Activated naive CD4-positive, alpha-beta T cell treated with anti-CD3 and anti-CD28 coated beads for 36 hours (primary cell): Measurements from ENCODE around the gene IFITM1. TPM values are rescaled to one million over a fixed set of nuclear protein-coding genes. Genes with fewer than 3 reads are reported as not detected.
"Not testable (repeated sequence)": the region's sequence is repeated elsewhere in the genome, so short reads cannot be mapped to it uniquely, and the experiment has no call there.

Source experiments
- CTCF ChIA-PET: fragments of 350-600 bp; sonication (Branson Sonifier 250); formaldehyde crosslinking; loops from one replicate; lab custom pipeline; 2021; ENCODE audit warnings: antibody characterized with exemption; lab: Charles Lee
- DNase-seq: peaks from one replicate; pipeline ENCODE4 v3.0.0-alpha.2; 2020
- H3K27ac Mint-ChIP-seq: one replicate; pipeline ENCODE4 v1.8.0; 2021; ENCODE audit warnings: mild to moderate bottlenecking, mixed read lengths
- H3K27me3 Mint-ChIP-seq: one replicate; pipeline ENCODE4 v1.8.0; 2021; ENCODE audit warnings: low read depth, mixed read lengths
- H3K36me3 Mint-ChIP-seq: one replicate; pipeline ENCODE4 v1.8.0; 2021; ENCODE audit warnings: low read depth, mixed read lengths
- H3K4me1 Mint-ChIP-seq: one replicate; pipeline ENCODE4 v1.8.0; 2021; ENCODE audit warnings: low read depth, mixed read lengths
- H3K4me3 Mint-ChIP-seq: one replicate; pipeline ENCODE4 v1.8.0; 2021; ENCODE audit warnings: mild to moderate bottlenecking, moderate library complexity, mixed read lengths
- H3K9me3 Mint-ChIP-seq: one replicate; pipeline ENCODE4 v1.8.0; 2021; ENCODE audit warnings: mixed read lengths
- intact Hi-C: fragments of 100-400 bp; cut with micrococcal nuclease; formaldehyde crosslinking; loops from one replicate; pipeline ENCODE4 v1.15.1; 2023
- total RNA-seq, 2 experiments: library from RNA; stranded (reverse); gene quantifications; one replicate each; pipeline ENCODE4 v1.2.3, GENCODE V29; 2021

The IFITM1 gene
- total RNA-seq, 2 experiments from 2014 or later, result 359 to 378 TPM

DNA sequence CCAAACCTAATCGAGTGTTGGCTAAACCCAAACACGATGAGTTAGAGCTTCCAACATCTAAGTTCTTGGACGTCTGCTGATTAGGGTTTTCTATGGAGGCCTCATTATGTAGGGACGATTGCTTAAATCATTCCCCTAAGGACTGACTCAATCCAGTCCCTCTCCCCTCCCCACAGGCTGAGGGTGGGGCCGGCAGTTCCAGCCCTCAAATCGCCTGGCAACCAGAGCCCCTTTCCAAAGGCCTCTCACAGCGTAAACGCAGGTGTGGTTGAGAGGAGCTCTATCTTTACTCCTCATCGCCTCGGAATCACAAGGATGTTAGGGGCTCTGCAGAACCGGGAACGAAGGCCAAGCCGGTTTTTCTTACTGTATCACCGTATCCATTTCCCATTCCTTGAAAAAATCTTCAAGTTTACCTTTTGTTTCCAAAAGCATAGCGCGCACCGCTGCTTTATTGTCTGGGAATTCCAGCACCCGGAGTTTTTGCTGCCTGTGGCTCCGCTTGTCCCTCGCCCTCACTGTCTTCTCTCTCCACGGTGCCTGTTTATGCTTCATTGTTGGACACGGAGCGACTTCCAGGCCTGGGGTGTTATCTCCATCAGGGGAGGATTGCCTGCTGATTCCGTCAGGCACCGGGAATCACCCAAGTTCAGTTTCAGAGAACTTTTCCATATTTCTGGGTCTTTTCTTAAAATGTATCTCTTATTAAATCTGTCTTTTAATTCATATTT lies 20.6 kb downstream of the IFITM1 start:
- intact Hi-C loops, result no loop called here
- no peaks in the 10 kb centered on the region for H3K27me3 Mint-ChIP-seq
- no peak for DNase-seq
- peaks cover 45% of the 10 kb centered on the region for H3K4me1 Mint-ChIP-seq
- CTCF ChIA-PET, result interaction anchor here (0.8 kb wide), 1 partner anchor 30 kb away, joined by 3 read pairs; no protein-coding TSS in a partner anchor
- H3K27ac Mint-ChIP-seq, result no peak overlapping the region
- H3K9me3 Mint-ChIP-seq, result no peaks in the 10 kb centered on the region
- no peaks in the 10 kb centered on the region for H3K36me3 Mint-ChIP-seq
- H3K4me3 Mint-ChIP-seq, result no peak overlapping the region

DNA sequence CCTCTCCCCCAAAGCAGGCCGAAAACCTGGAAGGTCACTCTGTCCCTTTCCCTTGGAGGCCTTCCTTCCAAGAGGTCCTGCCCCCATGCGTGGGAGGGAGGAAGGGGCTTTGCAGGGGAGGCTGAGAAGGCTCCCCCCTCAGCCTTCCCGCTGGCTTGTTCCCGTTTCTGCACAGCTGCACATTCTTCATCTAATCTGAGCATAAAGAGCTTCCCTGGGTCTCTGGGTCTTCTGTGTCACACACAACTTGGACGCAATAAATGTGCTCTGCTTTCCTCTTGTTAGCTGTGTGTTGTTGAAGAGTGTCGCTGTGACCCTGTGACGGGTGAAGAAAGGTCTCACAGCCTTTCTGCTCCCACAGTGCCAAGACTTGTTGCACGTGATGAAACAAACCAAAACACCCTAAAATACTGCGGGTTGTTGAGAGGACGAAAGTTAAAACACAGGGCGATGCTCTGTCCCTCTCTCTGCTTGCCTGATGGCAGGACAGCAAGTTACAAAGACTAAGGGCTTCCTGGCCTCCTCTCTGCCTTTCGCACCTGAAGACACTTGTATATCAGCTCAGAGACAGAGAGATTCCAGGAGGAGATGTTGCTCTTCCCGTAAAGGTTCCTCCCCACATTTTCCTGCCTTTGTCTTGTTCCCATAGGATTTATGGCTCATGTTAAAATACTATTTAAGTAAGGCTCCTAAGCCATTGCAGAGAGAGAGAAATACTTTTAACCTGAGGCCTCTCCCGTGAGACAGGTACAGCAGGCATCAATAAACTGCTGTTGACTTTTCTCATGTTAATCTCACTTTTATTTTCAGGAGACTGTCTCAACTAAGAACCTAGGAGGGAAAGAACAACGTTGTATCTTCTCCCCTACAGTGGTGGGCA lies 22.2 kb downstream of the IFITM1 start:
- H3K9me3 Mint-ChIP-seq, result no peaks in the 10 kb centered on the region
- H3K27me3 Mint-ChIP-seq, result no peaks in the 10 kb centered on the region
- no peak overlapping the region for H3K27ac Mint-ChIP-seq
- H3K4me1 Mint-ChIP-seq, result peaks cover 38% of the 10 kb centered on the region
- H3K36me3 Mint-ChIP-seq, result no peaks in the 10 kb centered on the region
- no peak for DNase-seq
- intact Hi-C loops, result loop anchor here (2.0 kb wide), 1 partner anchor 19 kb away; no protein-coding TSS in a partner anchor
- CTCF ChIA-PET, result interaction anchor here (1.4 kb wide), 1 partner anchor 10 kb away, joined by 4 read pairs; no protein-coding TSS in a partner anchor
- H3K4me3 Mint-ChIP-seq, result no peak overlapping the region

DNA sequence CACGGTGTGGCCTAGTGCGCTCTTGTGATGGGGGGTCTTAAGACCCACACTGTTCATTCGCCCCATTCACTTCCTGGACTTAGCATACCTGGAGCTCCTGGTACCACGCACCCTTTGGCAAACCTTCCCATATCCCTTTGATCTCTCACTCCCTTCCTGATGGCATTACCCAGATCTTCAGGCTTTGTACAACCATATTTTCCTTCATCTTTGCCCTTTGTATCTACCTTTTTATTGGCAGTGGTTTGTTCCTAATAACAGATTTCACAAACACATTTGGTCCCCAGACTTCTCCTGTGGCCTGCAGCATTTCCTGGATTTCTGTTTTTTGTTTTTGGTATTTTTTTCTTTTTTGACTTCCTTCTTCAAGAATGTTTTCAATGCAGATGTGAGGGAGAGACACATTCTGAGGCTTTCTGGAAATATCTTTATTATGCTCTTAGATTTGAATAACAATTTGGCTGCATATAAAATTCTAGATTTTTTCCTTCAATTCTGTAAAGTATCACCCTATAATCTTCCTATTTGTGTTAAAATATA lies 22.9 kb downstream of the IFITM1 start:
- CTCF ChIA-PET, result interaction anchor here (1.4 kb wide), 1 partner anchor 11 kb away, joined by 4 read pairs; no protein-coding TSS in a partner anchor
- DNase-seq, result no peak
- no peaks in the 10 kb centered on the region for H3K9me3 Mint-ChIP-seq
- H3K27ac Mint-ChIP-seq, result no peak overlapping the region
- no peaks in the 10 kb centered on the region for H3K36me3 Mint-ChIP-seq
- H3K27me3 Mint-ChIP-seq, result no peaks in the 10 kb centered on the region
- intact Hi-C loops, result loop anchor here (2.0 kb wide), 1 partner anchor 18 kb away; no protein-coding TSS in a partner anchor
- H3K4me1 Mint-ChIP-seq, result peaks cover 37% of the 10 kb centered on the region
- H3K4me3 Mint-ChIP-seq, result no peak overlapping the region

DNA sequence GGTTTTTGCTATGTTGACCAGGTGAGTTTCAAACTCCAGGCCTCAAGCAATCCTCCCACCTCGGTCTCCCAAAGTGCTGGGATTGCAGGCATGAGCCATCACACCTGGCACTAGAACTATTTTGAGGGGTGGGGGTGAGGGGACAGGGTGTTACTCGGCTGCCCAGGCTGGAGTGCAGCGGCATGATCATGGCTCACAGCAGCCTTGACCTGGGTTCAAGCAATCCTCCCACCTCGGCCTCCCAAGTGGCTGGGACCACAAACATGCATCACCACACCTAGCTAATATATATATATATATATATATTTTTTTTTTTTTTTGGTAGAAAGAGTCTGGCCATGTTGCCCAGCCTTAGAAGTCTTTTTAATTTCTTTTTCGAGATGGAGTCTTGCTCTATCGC lies 23.9 kb downstream of the IFITM1 start:
- intact Hi-C loops, result loop anchor here (2.0 kb wide), 1 partner anchor 17 kb away; no protein-coding TSS in a partner anchor
- peaks cover 36% of the 10 kb centered on the region for H3K4me1 Mint-ChIP-seq
- CTCF ChIA-PET, result no interaction called here
- no peak for DNase-seq
- H3K4me3 Mint-ChIP-seq, result no peak overlapping the region
- H3K27me3 Mint-ChIP-seq, result no peaks in the 10 kb centered on the region
- no peak overlapping the region for H3K27ac Mint-ChIP-seq
- H3K36me3 Mint-ChIP-seq, result no peaks in the 10 kb centered on the region
- H3K9me3 Mint-ChIP-seq, result no peaks in the 10 kb centered on the region

DNA sequence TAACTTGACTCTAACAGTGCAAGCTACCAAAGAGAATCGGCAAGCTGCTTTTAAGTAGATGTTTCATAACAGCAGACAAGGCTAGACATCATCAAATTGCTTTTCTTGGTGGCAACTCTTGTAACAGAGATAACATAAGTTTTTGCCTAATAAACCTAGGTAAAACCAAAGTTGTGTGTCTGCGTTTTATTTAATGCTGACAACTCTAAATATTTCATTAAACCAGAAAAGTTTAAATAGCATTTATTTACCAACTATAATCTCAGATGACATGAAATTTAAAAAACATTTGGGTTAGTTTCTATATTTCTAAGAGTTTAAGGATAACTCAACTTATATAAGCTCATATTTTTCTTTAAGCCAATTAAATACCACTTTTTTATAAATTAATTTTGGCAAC lies 26.1 kb downstream of the IFITM1 start:
- DNase-seq, result no peak
- Mint-ChIP-seq H3K9me3 (no peaks in the 10 kb centered on the region), H3K4me1 (peaks cover 35% of the 10 kb centered on the region), H3K27ac (no peak overlapping the region), H3K27me3 (no peaks in the 10 kb centered on the region), H3K36me3 (no peaks in the 10 kb centered on the region), H3K4me3 (no peak overlapping the region)
- CTCF ChIA-PET, result interaction anchor here (0.9 to 1.8 kb wide), 6 partner anchors 13 to 34 kb away, joined by 4 to 6 read pairs (median 4); partner anchors contain the start of gene IFITM2
- intact Hi-C loops, result no loop called here

DNA sequence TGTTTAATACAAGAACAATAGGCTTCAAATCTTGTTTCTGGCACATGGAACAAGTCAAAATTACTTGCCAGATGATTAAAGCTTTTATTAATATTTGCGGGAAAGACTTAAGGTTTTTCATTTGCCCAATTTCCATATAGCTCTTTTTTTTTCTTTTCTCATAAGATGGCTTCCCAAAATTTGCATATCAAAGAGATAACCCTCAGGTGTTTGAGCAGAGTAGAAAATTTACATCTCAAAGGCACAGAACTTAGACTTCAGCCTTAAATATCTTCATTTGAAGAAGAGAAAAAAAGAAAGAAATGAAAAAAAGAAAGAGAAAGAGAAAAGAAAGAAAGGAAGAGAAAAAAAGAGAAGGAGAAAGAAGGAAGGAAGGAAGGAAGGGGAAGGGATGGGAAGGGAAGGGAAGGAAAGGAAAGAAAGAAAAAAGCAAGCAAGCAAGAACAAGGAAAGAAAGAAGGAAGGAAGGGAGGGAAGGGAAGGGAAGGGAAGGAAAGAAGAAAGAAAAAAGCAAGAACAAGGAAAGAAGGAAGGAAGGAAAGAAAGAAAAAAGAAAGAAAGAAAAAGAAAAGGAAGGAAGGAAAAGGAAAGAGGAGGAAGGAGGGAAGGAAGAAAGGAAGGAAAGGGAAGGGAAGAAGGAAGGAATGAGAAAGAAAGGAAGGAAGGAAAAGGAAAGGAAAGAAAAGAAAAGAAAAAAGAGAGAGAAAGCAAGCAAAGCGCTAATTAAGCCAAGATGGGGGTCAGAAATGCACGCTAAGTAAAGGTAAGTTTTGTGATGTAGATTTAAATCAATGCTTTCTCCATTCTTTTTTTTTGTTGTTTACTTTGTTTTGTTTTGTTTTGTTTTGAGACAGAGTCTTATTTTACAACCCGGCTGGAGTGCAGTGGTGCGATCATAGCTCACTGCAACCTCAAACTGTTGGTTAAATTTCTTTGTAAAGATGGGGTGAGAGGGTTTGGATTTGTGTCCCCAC lies 27.0 kb downstream of the IFITM1 start:
- H3K4me1 Mint-ChIP-seq, result peaks cover 30% of the 10 kb centered on the region
- H3K9me3 Mint-ChIP-seq, result no peaks in the 10 kb centered on the region
- DNase-seq, result no peak
- H3K27me3 Mint-ChIP-seq, result no peaks in the 10 kb centered on the region
- H3K36me3 Mint-ChIP-seq, result no peaks in the 10 kb centered on the region
- intact Hi-C loops, result no loop called here
- CTCF ChIA-PET, result interaction anchor here (0.9 to 1.8 kb wide), 4 partner anchors 14 to 35 kb away, joined by 4 to 6 read pairs (median 4); partner anchors contain the start of gene IFITM2
- no peak overlapping the region for H3K27ac Mint-ChIP-seq
- H3K4me3 Mint-ChIP-seq, result no peak overlapping the region

DNA sequence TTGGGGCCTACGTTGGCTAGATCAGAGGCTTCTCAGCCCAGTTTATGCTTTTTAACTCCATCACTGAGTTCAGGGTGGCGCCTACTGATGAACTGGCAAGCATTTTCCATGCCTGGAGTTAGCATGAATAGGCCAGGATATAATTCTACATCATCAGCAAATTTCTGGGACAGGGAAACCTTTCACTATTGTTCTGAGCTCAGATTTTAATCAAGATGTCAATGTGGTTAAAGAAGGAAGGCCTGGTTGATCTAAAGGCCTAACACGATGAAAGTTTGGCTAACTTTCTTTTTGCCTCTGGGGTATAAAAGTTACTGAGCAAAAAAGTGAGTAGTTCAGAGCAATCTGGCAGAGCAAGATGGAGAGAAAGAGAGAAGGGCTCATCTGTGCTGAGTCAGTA lies 28.5 kb downstream of the IFITM1 start:
- Mint-ChIP-seq H3K27me3 (no peaks in the 10 kb centered on the region), H3K4me1 (peaks cover 18% of the 10 kb centered on the region), H3K27ac (no peak overlapping the region), H3K9me3 (no peaks in the 10 kb centered on the region), H3K36me3 (no peaks in the 10 kb centered on the region), H3K4me3 (no peak overlapping the region)
- CTCF ChIA-PET, result interaction anchor here (0.9 kb wide), 1 partner anchor 12 kb away, joined by 4 read pairs; no protein-coding TSS in a partner anchor
- intact Hi-C loops, result no loop called here
- no peak for DNase-seq

DNA sequence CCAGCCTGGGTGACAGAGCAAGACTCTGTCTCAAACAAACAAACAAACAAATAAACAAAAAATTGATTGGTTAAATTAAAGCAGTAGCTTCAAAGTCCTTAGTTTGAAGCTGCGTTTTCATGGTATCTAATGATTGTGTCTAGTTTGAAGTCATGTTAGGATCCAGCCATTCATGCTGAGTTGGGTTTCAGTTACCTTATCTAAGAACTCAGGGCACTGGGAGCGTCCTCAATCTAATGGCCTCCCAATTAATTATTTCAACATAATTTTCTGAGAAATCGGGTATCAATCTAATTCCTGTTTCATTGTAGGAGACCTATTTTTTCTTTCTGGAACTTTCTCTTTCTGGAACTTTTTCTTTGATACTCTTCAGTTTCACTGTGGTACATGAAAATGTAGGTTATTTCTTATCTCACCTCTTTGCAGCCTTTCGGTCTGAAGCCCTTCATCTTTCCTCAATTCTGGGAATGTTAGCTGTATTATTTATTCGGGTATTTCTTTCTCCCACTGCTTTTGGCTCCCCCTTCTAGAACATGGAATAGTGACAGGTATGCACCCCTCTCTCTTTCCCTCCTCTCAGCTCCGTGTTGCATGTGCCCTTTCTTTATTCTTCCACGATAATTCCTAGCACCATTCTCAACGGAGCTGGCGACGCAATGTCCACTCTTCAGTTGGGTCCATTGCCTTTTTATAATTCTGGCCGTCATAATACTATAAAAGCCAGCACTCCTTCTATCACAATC lies 31.2 kb downstream of the IFITM1 start:
- H3K36me3 Mint-ChIP-seq, result no peaks in the 10 kb centered on the region
- no peaks in the 10 kb centered on the region for H3K27me3 Mint-ChIP-seq
- no peak overlapping the region for H3K4me3 Mint-ChIP-seq
- no peak overlapping the region for H3K27ac Mint-ChIP-seq
- DNase-seq, result no peak
- CTCF ChIA-PET, result no interaction called here
- peaks cover 18% of the 10 kb centered on the region for H3K4me1 Mint-ChIP-seq
- no peaks in the 10 kb centered on the region for H3K9me3 Mint-ChIP-seq
- intact Hi-C loops, result no loop called here

DNA sequence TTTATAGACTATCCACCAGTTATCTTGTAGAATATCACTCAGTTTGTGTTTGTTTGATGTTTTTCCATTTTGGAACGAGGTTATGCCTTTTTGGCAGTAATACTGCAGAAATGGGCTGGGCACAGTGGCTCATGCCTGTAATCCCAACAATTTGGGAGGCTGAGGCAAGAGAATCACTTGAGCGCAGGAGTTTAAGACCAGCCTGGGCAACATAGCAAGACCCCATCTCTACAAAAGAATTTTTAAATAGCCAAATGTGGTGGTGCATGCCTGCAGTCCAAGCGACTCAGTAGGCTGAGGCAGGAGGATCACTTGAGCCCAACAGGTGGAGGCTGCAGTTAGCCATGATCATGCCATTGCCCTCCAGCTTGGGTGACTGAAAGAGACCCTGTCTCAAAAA lies 32.7 kb downstream of the IFITM1 start:
- Mint-ChIP-seq H3K27ac (no peak overlapping the region), H3K36me3 (no peaks in the 10 kb centered on the region), H3K9me3 (no peaks in the 10 kb centered on the region), H3K4me3 (no peak overlapping the region), H3K4me1 (peaks cover 17% of the 10 kb centered on the region), H3K27me3 (no peaks in the 10 kb centered on the region)
- CTCF ChIA-PET, result no interaction called here
- intact Hi-C loops, result no loop called here
- DNase-seq, result no peak

DNA sequence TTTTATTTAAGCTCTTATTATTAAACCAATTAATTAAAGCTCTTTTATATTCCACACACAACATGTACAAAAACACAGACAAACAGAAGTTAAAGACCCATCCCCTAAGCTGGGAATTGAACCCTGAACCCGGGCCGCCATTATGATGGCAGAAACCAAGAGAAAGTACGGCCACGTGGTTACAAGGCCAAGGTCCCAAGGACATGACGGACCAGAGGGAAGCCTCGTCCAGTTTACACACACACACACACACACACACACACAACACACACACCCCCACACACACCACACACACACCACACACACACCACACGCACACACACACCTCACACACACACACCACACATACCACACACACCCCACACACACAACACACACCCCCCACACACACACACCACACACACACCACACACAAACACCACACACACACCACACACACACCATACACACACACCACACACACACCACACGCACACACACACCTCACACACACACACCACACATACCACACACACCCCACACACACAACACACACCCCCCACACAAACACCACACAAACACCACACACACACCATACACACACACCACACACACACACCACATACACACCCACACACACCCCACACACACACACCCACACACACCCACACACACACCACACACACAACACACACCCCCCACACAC lies 35.6 kb downstream of the IFITM1 start:
- H3K9me3 Mint-ChIP-seq, DNase-seq, intact Hi-C loops, H3K27me3 Mint-ChIP-seq, H3K36me3 Mint-ChIP-seq, H3K4me3 Mint-ChIP-seq, H3K27ac Mint-ChIP-seq: not testable (repeated sequence)
- CTCF ChIA-PET, result interaction anchor here (1.8 kb wide), 1 partner anchor 20 kb away, joined by 8 read pairs; no protein-coding TSS in a partner anchor
- peaks cover 32% of the 10 kb centered on the region for H3K4me1 Mint-ChIP-seq
